Smooth muscle cell (in vitro differentiated cells): ENCODE results near the gene MBP. TPM values are rescaled to one million over a fixed set of nuclear protein-coding genes. Genes with fewer than 3 reads are reported as not detected.

Source experiments
- DNase-seq: peaks from one replicate; lab custom pipeline; 2025; ENCODE audit not compliant: unreplicated experiment; lab: John Stamatoyannopoulos, UW
- H2AFZ ChIP-seq: fragments of 200-600 bp; sonication (generic); 2 replicates; pipeline ENCODE4 v1.6.0; 2016; ENCODE audit warnings: antibody characterized with exemption, low read depth, mild to moderate bottlenecking
- H3F3A ChIP-seq: fragments of 200-600 bp; sonication (generic); 2 replicates; pipeline ENCODE4 v1.6.0; 2017; ENCODE audit warnings: antibody characterized with exemption, low read depth
- H3K27ac ChIP-seq: fragments of 200-600 bp; sonication (generic); 2 replicates; pipeline ENCODE4 v1.5.1; 2016; ENCODE audit warnings: low read depth, mild to moderate bottlenecking
- H3K27me3 ChIP-seq: fragments of 200-600 bp; sonication (generic); 2 replicates; pipeline ENCODE4 v1.6.1; 2016; ENCODE audit warnings: low read depth, mild to moderate bottlenecking
- H3K36me3 ChIP-seq: fragments of 200-600 bp; sonication (generic); 2 replicates; pipeline ENCODE4 v1.5.1; 2016; ENCODE audit warnings: low read depth
- H3K4me1 ChIP-seq: fragments of 200-600 bp; sonication (generic); 2 replicates; pipeline ENCODE4 v1.5.1; 2016; ENCODE audit warnings: low read depth
- H3K4me2 ChIP-seq: fragments of 200-600 bp; sonication (generic); 2 replicates; pipeline ENCODE4 v1.6.0; 2016; ENCODE audit warnings: mild to moderate bottlenecking
- H3K4me3 ChIP-seq: fragments of 200-600 bp; sonication (generic); 2 replicates; pipeline ENCODE4 v1.5.1; 2016; ENCODE audit warnings: mild to moderate bottlenecking
- H3K79me2 ChIP-seq: fragments of 200-600 bp; sonication (generic); 2 replicates; pipeline ENCODE4 v1.6.0; 2016; ENCODE audit warnings: low read depth, mild to moderate bottlenecking
- H3K9ac ChIP-seq: fragments of 200-600 bp; sonication (generic); 2 replicates; pipeline ENCODE4 v1.6.0; 2016; ENCODE audit warnings: low read depth
- H3K9me3 ChIP-seq: fragments of 200-600 bp; sonication (generic); replicated peaks from 2 replicates; pipeline ENCODE4 v1.5.1; 2016; ENCODE audit warnings: low read depth
- H4K20me1 ChIP-seq: fragments of 200-600 bp; sonication (generic); 2 replicates; pipeline ENCODE4 v1.6.0; 2016; ENCODE audit warnings: low read depth
- CTCF ChIP-seq: fragments of 200-600 bp; sonication (generic); IDR thresholded peaks from 2 replicates; pipeline ENCODE4 v1.5.1; 2017; ENCODE audit warnings: borderline replicate concordance, mild to moderate bottlenecking, antibody characterized with exemption; ENCODE audit not compliant: insufficient read depth, poor library complexity, severe bottlenecking
- WGBS: methylation state at CpG from one replicate; pipeline ENCODE4 v1.1.7; 2016; ENCODE audit warnings: low lambda C conversion rate; 5-methylcytosine and 5-hydroxymethylcytosine counted together
- polyA plus RNA-seq: library from polyadenylated mRNA; unstranded; fragments of >200 nt; fragmentation: Nextera tagmentation; extraction: Ambion mirVana; gene quantifications from 2 replicates; pipeline ENCODE4 v1.2.1, GENCODE V29; 2016
- total RNA-seq: library from RNA; depleted of rRNA; stranded (reverse); fragments of >200 nt; gene quantifications from 2 replicates; pipeline ENCODE4 v1.2.3, GENCODE V29; 2014

Gene MBP
- total and polyA plus RNA-seq, 2 experiments from 2014 or later, result 1.4 to 5.1 TPM

GRCh38 chr18:77164763-77165485 is 32.3 kb upstream of the MBP start:
- H3K36me3 ChIP-seq, result no peaks in the 10 kb centered on the region
- no peaks in the 10 kb centered on the region for H3F3A ChIP-seq
- H4K20me1 ChIP-seq, result no peaks in the 10 kb centered on the region
- H3K27ac ChIP-seq, result no peak overlapping the region
- TF ChIP-seq CTCF, result no peak
- 94% methylated on average over 20 of the region's 20 CpGs for WGBS
- no peak overlapping the region for H3K4me2 ChIP-seq
- H3K9ac ChIP-seq, result no peak overlapping the region
- no peaks in the 10 kb centered on the region for H3K9me3 ChIP-seq
- DNase-seq, result no peak
- H3K79me2 ChIP-seq, result no peaks in the 10 kb centered on the region
- no peaks in the 10 kb centered on the region for H3K4me1 ChIP-seq
- H3K4me3 ChIP-seq, result no peak overlapping the region
- no peaks in the 10 kb centered on the region for H3K27me3 ChIP-seq
- no peak overlapping the region for H2AFZ ChIP-seq

- H4K20me1 ChIP-seq, result no peaks in the 10 kb centered on the region
- H3F3A ChIP-seq, result no peaks in the 10 kb centered on the region
- no peak overlapping the region for H3K9ac ChIP-seq
- no peaks in the 10 kb centered on the region for H3K36me3 ChIP-seq
- no peaks in the 10 kb centered on the region for H3K9me3 ChIP-seq
- no peak overlapping the region for H3K27ac ChIP-seq
- no peak for TF ChIP-seq CTCF
- no peaks in the 10 kb centered on the region for H3K79me2 ChIP-seq
- H3K4me1 ChIP-seq, result no peaks in the 10 kb centered on the region
- no peak for DNase-seq
- H3K4me2 ChIP-seq, result no peak overlapping the region
- 98% methylated on average over 13 of the region's 13 CpGs for WGBS
- no peaks in the 10 kb centered on the region for H3K27me3 ChIP-seq
- H3K4me3 ChIP-seq, result no peak overlapping the region
- H2AFZ ChIP-seq, result no peak overlapping the region
Observed at GRCh38 chr18:77164026-77164425, 31.4 kb upstream of the MBP start.

- Histone ChIP-seq H3K4me1 (no peaks in the 10 kb centered on the region), H3F3A (no peaks in the 10 kb centered on the region), H3K79me2 (no peaks in the 10 kb centered on the region), H3K4me3 (no peak overlapping the region), H3K36me3 (no peaks in the 10 kb centered on the region), H3K27ac (no peak overlapping the region), H3K9me3 (no peaks in the 10 kb centered on the region), H2AFZ (no peak overlapping the region), H3K27me3 (no peaks in the 10 kb centered on the region), H3K9ac (no peak overlapping the region), H4K20me1 (no peaks in the 10 kb centered on the region), H3K4me2 (no peak overlapping the region)
- WGBS, result 55% methylated on average over 8 of the region's 8 CpGs
- no peak for DNase-seq
- TF ChIP-seq CTCF, result no peak
Observed at GRCh38 chr18:77162580-77162979, 30.0 kb upstream of the MBP start.

- Histone ChIP-seq H2AFZ (no peak overlapping the region), H3K9ac (no peak overlapping the region), H3K4me3 (no peak overlapping the region), H3K79me2 (no peaks in the 10 kb centered on the region), H3K4me2 (no peak overlapping the region), H3F3A (no peaks in the 10 kb centered on the region), H4K20me1 (no peaks in the 10 kb centered on the region), H3K27ac (no peak overlapping the region), H3K27me3 (no peaks in the 10 kb centered on the region), H3K9me3 (no peaks in the 10 kb centered on the region), H3K36me3 (no peaks in the 10 kb centered on the region), H3K4me1 (no peaks in the 10 kb centered on the region)
- no peak for DNase-seq
- TF ChIP-seq CTCF, result no peak
- WGBS, result 65% methylated on average over 5 of the region's 5 CpGs
Observed at GRCh38 chr18:77161961-77162360, 29.4 kb upstream of the MBP start.
